K562 (cell line): ENCODE results near the gene POU3F1. TPM values are rescaled to one million over a fixed set of nuclear protein-coding genes. Genes with fewer than 3 reads are reported as not detected.

Experiments used
- ARID3B ChIP-seq: fragments of 250-450 bp; sonication (Bioruptor Pico); IDR thresholded peaks from 2 replicates; pipeline ENCODE4 v1.4.0; 2020; ENCODE audit warnings: borderline replicate concordance
- BHLHE40 ChIP-seq: IDR thresholded peaks from 2 replicates; pipeline ENCODE4 v1.6.1; 2011; ENCODE audit warnings: low read length, improper control_type of control experiment
- CHD1 ChIP-seq: fragments of 200-600 bp; sonication (generic); IDR thresholded peaks from one replicate; pipeline ENCODE4 v1.6.1; 2012; ENCODE audit warnings: mild to moderate bottlenecking, moderate library complexity, low read length, inconsistent platforms
- CTBP1 ChIP-seq: fragments of 450-650 bp; IDR thresholded peaks from 2 replicates; pipeline ENCODE4 v1.6.1; 2016; ENCODE audit warnings: borderline replicate concordance
- E2F4 ChIP-seq: sonication (generic); formaldehyde crosslinking; IDR thresholded peaks from 2 replicates; pipeline ENCODE4 v1.8.0; 2022; ENCODE audit warnings: mild to moderate bottlenecking, low read depth, missing genetic modification reagents
- FIP1L1 ChIP-seq: fragments of 200-400 bp; formaldehyde crosslinking; IDR thresholded peaks from 2 replicates; pipeline ENCODE4 v1.6.1; 2018; ENCODE audit warnings: mild to moderate bottlenecking, low read depth, low read length; ENCODE audit not compliant: poor library complexity, severe bottlenecking
- KDM5B ChIP-seq: fragments of 200-600 bp; sonication (generic); IDR thresholded peaks from 2 replicates; pipeline ENCODE4 v1.6.1; 2012; ENCODE audit warnings: low read depth, mild to moderate bottlenecking, moderate library complexity, low read length, control low read depth, inconsistent platforms; ENCODE audit not compliant: insufficient replicate concordance
- MEF2D ChIP-seq: conservative IDR thresholded peaks from 2 replicates; pipeline ENCODE4 v1.6.1; 2016; ENCODE audit warnings: low read depth, missing genetic modification characterization, missing compliant biosample characterization
- NCOA1 ChIP-seq: fragments of 450-650 bp; IDR thresholded peaks from 2 replicates; pipeline ENCODE4 v1.6.1; 2016; ENCODE audit warnings: low read depth
- NELFE ChIP-seq: IDR thresholded peaks from 2 replicates; pipeline ENCODE4 v1.6.1; 2011; ENCODE audit warnings: mild to moderate bottlenecking; ENCODE audit not compliant: insufficient read depth, insufficient read length
- POLR2B ChIP-seq: fragments of 450-650 bp; IDR thresholded peaks from 2 replicates; pipeline ENCODE4 v1.6.1; 2018; ENCODE audit warnings: low read depth; ENCODE audit not compliant: partially characterized antibody
- RAD21 ChIP-seq, 2 experiments: fragments of 250-450 bp in 1 of 2; fragments of 450-650 bp in 1 of 2; sonication (Bioruptor Pico) in 1 of 2; formaldehyde crosslinking in 1 of 2; IDR thresholded peaks in 1 of 2; conservative IDR thresholded peaks in 1 of 2; 2 replicates each; pipeline versions ENCODE4 v1.4.0 to v1.8.0; 2020 to 2022; ENCODE audit warnings: mild to moderate bottlenecking in 2 of 2, moderate library complexity in 1 of 2
- SMARCE1 ChIP-seq: fragments of 450-650 bp; IDR thresholded peaks from 2 replicates; pipeline ENCODE4 v1.7.1; 2016; ENCODE audit warnings: mild to moderate bottlenecking
- TEAD1 ChIP-seq, 2 experiments: fragments of 450-650 bp in 1 of 2; sonication (generic) in 1 of 2; formaldehyde crosslinking; IDR thresholded peaks; 2 replicates each; pipeline versions ENCODE4 v1.4.0 to v1.8.0; 2020 to 2022; ENCODE audit warnings: mild to moderate bottlenecking in 2 of 2, missing genetic modification reagents in 1 of 2
- ZFP30 ChIP-seq: fragments of 250-450 bp; sonication (Bioruptor Pico); IDR thresholded peaks from 2 replicates; pipeline ENCODE4 v1.8.0; 2022; ENCODE audit warnings: moderate library complexity, mild to moderate bottlenecking, inconsistent platforms, borderline replicate concordance
- ZNF121 ChIP-seq: sonication (generic); formaldehyde crosslinking; conservative IDR thresholded peaks from 2 replicates; pipeline ENCODE4 v1.8.0; 2022; ENCODE audit warnings: missing genetic modification reagents
- ZNF146 ChIP-seq: IDR thresholded peaks from one replicate; pipeline ENCODE4 v1.6.1; 2018; ENCODE audit warnings: missing compliant biosample characterization; ENCODE audit not compliant: unreplicated experiment
- ZNF561 ChIP-seq: fragments of 450-650 bp; formaldehyde crosslinking; conservative IDR thresholded peaks from 2 replicates; pipeline ENCODE4 v1.4.0; 2020; ENCODE audit warnings: mild to moderate bottlenecking, moderate library complexity
- polyA plus RNA-seq, 8 experiments: library from polyadenylated mRNA; depleted of rRNA in 4 of 8; stranded (reverse) in 5 of 8; unstranded in 3 of 8; fragments of >200 nt; fragmentation: Nextera tagmentation in 2 of 8; fragmentation: Illumina TruSeq in 1 of 8; extraction: Ambion mirVana in 2 of 8; extraction: Trizol in 1 of 8; gene quantifications; 2 replicates each; pipeline versions ENCODE4 v1.2.1 to v1.2.3, GENCODE V29; 2011 to 2014; ENCODE audit warnings: inconsistent platforms in 1 of 8, missing spikeins in 1 of 8
- total RNA-seq, 7 experiments: library from RNA; depleted of rRNA in 6 of 7; stranded (reverse); fragments of >200 nt in 6 of 7; fragmentation: Illumina TruSeq in 2 of 7; extraction: Trizol in 2 of 7; gene quantifications; 2 replicates each; pipeline versions ENCODE4 v1.2.1 to v1.2.3, GENCODE V29; 2011 to 2021; ENCODE audit warnings: low replicate concordance in 1 of 7

The POU3F1 gene
- total and polyA plus RNA-seq, 9 of the 15 experiments (the other 6 are each of a cell fraction or from before 2014, with no cell fraction given): 0.09 TPM; not detected in 8

GRCh38 chr1:38064197-38064903 lies 17.8 kb upstream of the POU3F1 start (continued):
- TF ChIP-seq POLR2B: no peak
- TF ChIP-seq ZNF146: no peak
- no peak for TF ChIP-seq NELFE
- TF ChIP-seq ZFP30 (CRISPR knock-in tag): no peak
- TF ChIP-seq ZNF121 (CRISPR knock-in tag): no peak
- no peak for TF ChIP-seq SMARCE1
- TF ChIP-seq E2F4 (CRISPR knock-in tag): no peak
- TF ChIP-seq ZNF561 (CRISPR knock-in tag): no peak
- no peak for TF ChIP-seq TEAD1 (CRISPR knock-in tag; IDR thresholded peaks at IDR 0.05)
- 0 out of 2 replicates have a peak, but pooled peaks have one; percentile 2 for TF ChIP-seq BHLHE40
- no peak for TF ChIP-seq NCOA1
- no peak for TF ChIP-seq CHD1
- 0 out of 4 replicates have a peak, but pooled peaks of 1 of the 2 experiments have one; percentile 9 for TF ChIP-seq RAD21 (CRISPR knock-in tag; conservative IDR thresholded peaks at IDR 0.05 in 1 of 2, IDR thresholded peaks at IDR 0.05 in 1 of 2)
- TF ChIP-seq FIP1L1: no peak
- no peak for TF ChIP-seq MEF2D (tag)
- TF ChIP-seq ARID3B (CRISPR knock-in tag): no peak
- TF ChIP-seq CTBP1: peak; percentile 47
- peak; percentile 44 for TF ChIP-seq KDM5B
